Keratinocyte (primary cell): ENCODE results near the gene VPS37C. TPM values are rescaled to one million over a fixed set of nuclear protein-coding genes. Genes with fewer than 3 reads are reported as not detected.

Source experiments
- DNase-seq: peaks from one replicate; pipeline ENCODE4 v3.0.0-alpha.2; 2011; ENCODE audit warnings: low read depth, missing footprints, low spot score
- FAIRE-seq: peaks from 2 replicates; lab custom pipeline; 2011; peaks lifted over from hg19 to GRCh38; lab: Jason Lieb, UNC
- H2AFZ ChIP-seq: 2 replicates; pipeline ENCODE4 v1.6.0; 2012; ENCODE audit warnings: low read length, control low read depth, inconsistent platforms; ENCODE audit not compliant: control insufficient read depth
- H3K27ac ChIP-seq: 2 replicates; pipeline ENCODE4 v1.5.1; 2011; ENCODE audit warnings: low read length; ENCODE audit not compliant: control insufficient read depth, insufficient read depth
- H3K27me3 ChIP-seq: 3 replicates; pipeline ENCODE4 v1.6.0; 2011; ENCODE audit warnings: low read length; ENCODE audit not compliant: control insufficient read depth, insufficient read depth; ENCODE audit errors: extremely low read depth
- H3K36me3 ChIP-seq, 2 experiments: 2 replicates in 1 of 2; 3 replicates in 1 of 2; pipeline ENCODE4 v1.5.1; 2011; ENCODE audit warnings: low read length in 2 of 2, mild to moderate bottlenecking in 1 of 2; ENCODE audit not compliant: control insufficient read depth in 2 of 2, insufficient read depth in 2 of 2; ENCODE audit errors: extremely low read depth in 1 of 2
- H3K4me1 ChIP-seq: 3 replicates; pipeline ENCODE4 v1.5.1; 2011; ENCODE audit warnings: low read length; ENCODE audit not compliant: control insufficient read depth, insufficient read depth; ENCODE audit errors: extremely low read depth
- H3K4me2 ChIP-seq: 3 replicates; pipeline ENCODE4 v1.6.0; 2011; ENCODE audit warnings: low read depth, low read length; ENCODE audit not compliant: control insufficient read depth, insufficient read depth; ENCODE audit errors: extremely low read depth
- H3K4me3 ChIP-seq, 3 experiments: fragments of 200-600 bp in 1 of 3; sonication (generic) in 1 of 3; 2 replicates in 2 of 3; 3 replicates in 1 of 3; pipeline ENCODE4 v1.5.1; 2011 to 2016; ENCODE audit warnings: low read length in 3 of 3, mild to moderate bottlenecking in 3 of 3, control low read depth in 2 of 3, inconsistent platforms in 1 of 3, low read depth in 1 of 3, mixed read lengths in 1 of 3, mixed run types in 1 of 3, moderate library complexity in 1 of 3; ENCODE audit not compliant: control insufficient read depth in 2 of 3, insufficient read depth in 2 of 3; ENCODE audit errors: extremely low read depth in 1 of 3
- H3K79me2 ChIP-seq: 2 replicates; pipeline ENCODE4 v1.6.0; 2012; ENCODE audit warnings: low read length; ENCODE audit not compliant: control insufficient read depth, insufficient read depth
- H3K9ac ChIP-seq: 3 replicates; pipeline ENCODE4 v1.6.0; 2011; ENCODE audit warnings: low read length; ENCODE audit not compliant: control insufficient read depth, insufficient read depth; ENCODE audit errors: extremely low read depth
- H3K9me1 ChIP-seq: 3 replicates; pipeline ENCODE4 v1.6.0; 2011; ENCODE audit warnings: low read length; ENCODE audit not compliant: control insufficient read depth, insufficient read depth; ENCODE audit errors: extremely low read depth
- H3K9me3 ChIP-seq: 2 replicates; pipeline ENCODE4 v1.5.1; 2012; ENCODE audit warnings: low read depth, low read length; ENCODE audit not compliant: control insufficient read depth
- H4K20me1 ChIP-seq: 3 replicates; pipeline ENCODE4 v1.6.0; 2011; ENCODE audit warnings: low read length; ENCODE audit not compliant: control insufficient read depth, insufficient read depth; ENCODE audit errors: extremely low read depth
- EZH2 ChIP-seq: IDR thresholded peaks from one replicate; pipeline ENCODE4 v1.6.1; 2012; ENCODE audit warnings: inconsistent platforms, mild to moderate bottlenecking, low read length, moderate library complexity
- dilution Hi-C: fragments of 300-500 bp; cut with MboI; formaldehyde crosslinking; loops from one replicate; pipeline ENCODE4 v1.7.0; 2020; ENCODE audit warnings: low sequenced_read_pairs; ENCODE audit not compliant: extremely low pct_ligation_motif_present
- polyA plus RNA-seq, 5 experiments: library from polyadenylated mRNA; depleted of rRNA in 3 of 5; stranded (reverse) in 3 of 5; stranded (forward) in 1 of 5; unstranded in 1 of 5; fragments of >200 nt; gene quantifications; 1 replicate in 1 of 5; 2 replicates in 3 of 5; 3 replicates in 1 of 5; pipeline versions ENCODE4 v1.2.1 to v1.2.3, GENCODE V29; 2011 to 2012; ENCODE audit warnings: missing spikeins in 2 of 5, low read depth in 1 of 5, low replicate concordance in 1 of 5
- TF ChIP-seq, protein P1 (sequence below), 3 experiments: IDR thresholded peaks in 1 of 3; conservative IDR thresholded peaks in 1 of 3; optimal IDR thresholded peaks in 1 of 3; 2 replicates in 2 of 3; 3 replicates in 1 of 3; pipeline versions ENCODE3 to v1.5.1; 2011; ENCODE audit warnings: low read length in 3 of 3, mild to moderate bottlenecking in 3 of 3, moderate library complexity in 2 of 3, control low read depth in 1 of 3, inconsistent platforms in 1 of 3; ENCODE audit not compliant: insufficient read depth in 2 of 3; ENCODE audit errors: extremely low read depth in 1 of 3

VPS37C gene
- polyA plus RNA-seq, 1 donor (not counting 4 experiments of a cell fraction or from before 2014, with no cell fraction given), result 8.0 TPM

DNA sequence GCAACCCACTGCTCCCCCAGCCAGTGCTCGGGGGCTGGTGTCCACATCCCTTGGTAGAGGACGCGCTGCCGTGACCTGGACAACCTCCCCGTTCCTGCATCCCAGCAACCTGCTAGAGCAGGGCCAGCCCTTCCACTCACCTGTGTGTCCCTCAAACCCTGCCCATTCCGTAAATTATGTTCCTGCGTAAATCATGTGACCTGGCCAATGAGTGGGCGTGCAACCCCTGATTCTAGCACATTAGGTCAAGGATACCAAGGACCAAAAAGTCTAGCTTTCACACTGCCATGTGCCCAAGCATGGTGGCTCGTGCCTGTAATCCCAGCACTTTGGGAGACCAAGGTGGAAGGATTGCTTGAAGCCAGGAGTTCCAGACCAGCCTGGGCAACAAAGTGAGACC is 33.2 kb downstream of the VPS37C start:
- dilution Hi-C loops, result no loop called here
- no peak overlapping the region for H3K4me3 ChIP-seq
- H3K9me3 ChIP-seq, result no peaks in the 10 kb centered on the region
- peaks cover 6% of the 10 kb centered on the region for H3K4me1 ChIP-seq
- no peaks in the 10 kb centered on the region for H3K27me3 ChIP-seq
- peaks cover 3% of the 10 kb centered on the region for H4K20me1 ChIP-seq
- no peaks in the 10 kb centered on the region for H3K79me2 ChIP-seq
- H3K36me3 ChIP-seq, result peaks cover 0 to 6% of the 10 kb centered on the region in 2 experiments
- no peak overlapping the region for H3K4me2 ChIP-seq
- H3K9ac ChIP-seq, result no peak overlapping the region
- DNase-seq (no peak), FAIRE-seq (no peak)
- no peaks in the 10 kb centered on the region for H3K9me1 ChIP-seq
- no peak overlapping the region for H3K27ac ChIP-seq
- TF ChIP-seq EZH2, result no peak
- TF ChIP-seq, protein P1, sequence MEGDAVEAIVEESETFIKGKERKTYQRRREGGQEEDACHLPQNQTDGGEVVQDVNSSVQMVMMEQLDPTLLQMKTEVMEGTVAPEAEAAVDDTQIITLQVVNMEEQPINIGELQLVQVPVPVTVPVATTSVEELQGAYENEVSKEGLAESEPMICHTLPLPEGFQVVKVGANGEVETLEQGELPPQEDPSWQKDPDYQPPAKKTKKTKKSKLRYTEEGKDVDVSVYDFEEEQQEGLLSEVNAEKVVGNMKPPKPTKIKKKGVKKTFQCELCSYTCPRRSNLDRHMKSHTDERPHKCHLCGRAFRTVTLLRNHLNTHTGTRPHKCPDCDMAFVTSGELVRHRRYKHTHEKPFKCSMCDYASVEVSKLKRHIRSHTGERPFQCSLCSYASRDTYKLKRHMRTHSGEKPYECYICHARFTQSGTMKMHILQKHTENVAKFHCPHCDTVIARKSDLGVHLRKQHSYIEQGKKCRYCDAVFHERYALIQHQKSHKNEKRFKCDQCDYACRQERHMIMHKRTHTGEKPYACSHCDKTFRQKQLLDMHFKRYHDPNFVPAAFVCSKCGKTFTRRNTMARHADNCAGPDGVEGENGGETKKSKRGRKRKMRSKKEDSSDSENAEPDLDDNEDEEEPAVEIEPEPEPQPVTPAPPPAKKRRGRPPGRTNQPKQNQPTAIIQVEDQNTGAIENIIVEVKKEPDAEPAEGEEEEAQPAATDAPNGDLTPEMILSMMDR (optimal IDR thresholded peaks at IDR 0.05 in 1 of 3, IDR thresholded peaks at IDR 0.05 in 1 of 3, conservative IDR thresholded peaks at IDR 0.05 in 1 of 3; ENCODE audit: extremely low read depth in 1 of 3, insufficient read depth in 2 of 3, low read length in 3 of 3), result no peak
- no peak overlapping the region for H2AFZ ChIP-seq

DNA sequence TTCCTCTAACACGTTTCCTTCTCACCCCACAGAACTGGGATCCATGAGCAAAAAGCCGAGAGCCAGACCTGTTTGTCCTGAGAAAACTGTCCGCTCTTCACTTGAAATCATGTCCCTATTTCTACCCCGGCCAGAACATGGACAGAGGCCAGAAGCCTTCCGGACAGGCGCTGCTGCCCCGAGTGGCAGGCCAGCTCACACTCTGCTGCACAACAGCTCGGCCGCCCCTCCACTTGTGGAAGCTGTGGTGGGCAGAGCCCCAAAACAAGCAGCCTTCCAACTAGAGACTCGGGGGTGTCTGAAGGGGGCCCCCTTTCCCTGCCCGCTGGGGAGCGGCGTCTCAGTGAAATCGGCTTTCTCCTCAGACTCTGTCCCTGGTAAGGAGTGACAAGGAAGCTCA is 35.0 kb downstream of the VPS37C start:
- FAIRE-seq, result no peak

More for the DNA sequence above, 35.0 kb downstream of the VPS37C start:
- no peaks in the 10 kb centered on the region for H3K9me3 ChIP-seq
- H3K4me3 ChIP-seq, result no peak overlapping the region
- H3K4me1 ChIP-seq, result peaks cover 6% of the 10 kb centered on the region
- TF ChIP-seq, protein P1 (optimal IDR thresholded peaks at IDR 0.05 in 1 of 3, IDR thresholded peaks at IDR 0.05 in 1 of 3, conservative IDR thresholded peaks at IDR 0.05 in 1 of 3; ENCODE audit: extremely low read depth in 1 of 3, insufficient read depth in 2 of 3, low read length in 3 of 3), result no peak
- no peak for TF ChIP-seq EZH2
- H3K9me1 ChIP-seq, result no peaks in the 10 kb centered on the region
- H2AFZ ChIP-seq, result no peak overlapping the region
- no peak overlapping the region for H3K9ac ChIP-seq
- dilution Hi-C loops, result no loop called here
- no peak for DNase-seq
- no peak overlapping the region for H3K27ac ChIP-seq
- no peak overlapping the region for H3K4me2 ChIP-seq
- no peaks in the 10 kb centered on the region for H3K79me2 ChIP-seq
- H4K20me1 ChIP-seq, result peaks cover 3% of the 10 kb centered on the region
- no peaks in the 10 kb centered on the region for H3K36me3 ChIP-seq
- H3K27me3 ChIP-seq, result no peaks in the 10 kb centered on the region
